ENCODE results near the gene ZBTB20.

DNA sequence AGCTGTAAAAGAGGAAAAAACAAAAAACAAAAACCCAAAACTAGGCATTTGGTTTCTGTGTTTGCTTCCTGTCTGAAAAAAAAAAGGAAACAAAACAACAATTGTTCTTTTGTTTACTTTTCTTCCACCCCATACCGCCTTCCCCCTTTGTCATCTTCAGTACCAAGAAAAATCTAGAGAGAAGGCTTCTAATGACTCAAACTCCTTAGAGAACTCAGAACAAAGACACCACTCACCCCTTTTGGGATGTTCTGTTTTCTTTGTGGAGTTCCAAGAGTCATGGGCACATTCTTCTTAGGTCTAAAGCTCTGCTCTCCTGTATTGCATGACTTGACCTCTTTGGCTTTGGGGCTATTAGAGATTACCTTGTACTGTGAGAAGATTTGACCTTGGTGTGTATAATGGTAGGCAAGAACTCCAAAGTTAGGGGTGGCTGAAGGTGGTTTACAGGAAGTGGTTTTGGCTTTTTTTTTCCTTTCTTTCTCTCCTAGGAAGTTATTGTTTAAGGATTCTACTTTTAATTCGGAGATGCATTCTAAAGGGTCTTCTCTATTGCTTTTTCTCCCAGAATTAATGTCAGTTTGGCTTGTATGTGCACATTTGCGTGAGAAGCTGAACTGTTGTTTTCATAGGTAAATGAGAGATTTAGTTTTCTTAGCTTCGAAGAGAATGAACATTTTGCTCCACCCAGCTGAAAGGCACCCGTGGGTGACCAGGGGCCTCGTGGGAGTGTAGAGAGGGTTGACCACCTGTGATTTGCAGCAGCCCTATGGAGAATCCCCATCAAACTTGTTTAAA is 39.5 kb upstream of the ZBTB20 start:
- TF ChIP-seq TAF1 (IDR thresholded peaks at IDR 0.05; ENCODE audit: borderline replicate concordance, low read depth, low read length) = no peak
- TF ChIP-seq SMC3 (IDR thresholded peaks at IDR 0.05; ENCODE audit: low read depth, low read length) = no peak
- TF ChIP-seq CTCF (IDR thresholded peaks at IDR 0.05) = no peak
- no peak for TF ChIP-seq MAX (IDR thresholded peaks at IDR 0.05; ENCODE audit: low read depth)
- TF ChIP-seq EZH2phosphoT487 (IDR thresholded peaks at IDR 0.05; ENCODE audit: borderline replicate concordance, low read depth) = no peak
- no peak for TF ChIP-seq SIN3A (IDR thresholded peaks at IDR 0.05; ENCODE audit: borderline replicate concordance, low read depth, low read length)
- TF ChIP-seq, protein P1, sequence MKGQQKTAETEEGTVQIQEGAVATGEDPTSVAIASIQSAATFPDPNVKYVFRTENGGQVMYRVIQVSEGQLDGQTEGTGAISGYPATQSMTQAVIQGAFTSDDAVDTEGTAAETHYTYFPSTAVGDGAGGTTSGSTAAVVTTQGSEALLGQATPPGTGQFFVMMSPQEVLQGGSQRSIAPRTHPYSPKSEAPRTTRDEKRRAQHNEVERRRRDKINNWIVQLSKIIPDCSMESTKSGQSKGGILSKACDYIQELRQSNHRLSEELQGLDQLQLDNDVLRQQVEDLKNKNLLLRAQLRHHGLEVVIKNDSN (IDR thresholded peaks at IDR 0.05; ENCODE audit: borderline replicate concordance, low read depth) = no peak
- TF ChIP-seq RFX5 (IDR thresholded peaks at IDR 0.05; ENCODE audit: low read length) = no peak
- TF ChIP-seq FOXJ3 (CRISPR knock-in tag; IDR thresholded peaks at IDR 0.05) = no peak
- TF ChIP-seq RAD21 (IDR thresholded peaks at IDR 0.05; ENCODE audit: low read length) = no peak

Measured in SK-N-SH (cell line).